H1 (cell line): ENCODE results near the gene RECK. TPM values are rescaled to one million over a fixed set of nuclear protein-coding genes. Genes with fewer than 3 reads are reported as not detected.

ENCODE experiments used
- CTCF ChIA-PET: fragments of 300-600 bp; sonication (Branson Sonifier 250); formaldehyde crosslinking; loops from one replicate; lab custom pipeline; 2021; ENCODE audit not compliant: partially characterized antibody; lab: Charles Lee
- POLR2A ChIA-PET: fragments of 300-600 bp; sonication (Branson Sonifier 250); formaldehyde crosslinking; loops from one replicate; lab custom pipeline; 2021; ENCODE audit warnings: inconsistent platforms; ENCODE audit not compliant: partially characterized antibody; lab: Charles Lee
- DNase-seq, 2 experiments: peaks; one replicate each; pipeline versions ENCODE4 v3.0.0 to v3.0.0-alpha.2; 2010 to 2022; ENCODE audit warnings: low spot score in 2 of 2, low read depth in 1 of 2, mixed read lengths in 1 of 2
- FAIRE-seq: peaks from 2 replicates; lab custom pipeline; 2011; peaks lifted over from hg19 to GRCh38; lab: Jason Lieb, UNC
- H2AFZ ChIP-seq: 2 replicates; pipeline ENCODE4 v1.8.1; 2012; ENCODE audit warnings: low read length, inconsistent platforms
- H2AK5ac ChIP-seq: 2 replicates; pipeline ENCODE4 v1.6.1; 2013; ENCODE audit warnings: low read depth, low read length
- H2BK120ac ChIP-seq: replicated peaks from 2 replicates; pipeline ENCODE3; 2013; ENCODE audit warnings: low read depth, low read length, inconsistent platforms
- H2BK12ac ChIP-seq: 2 replicates; pipeline ENCODE4 v1.6.1; 2013; ENCODE audit warnings: low read depth, low read length
- H2BK15ac ChIP-seq: 2 replicates; pipeline ENCODE4 v1.6.1; 2013; ENCODE audit warnings: low read length
- H2BK20ac ChIP-seq: 2 replicates; pipeline ENCODE4 v1.6.1; 2013; ENCODE audit warnings: low read length
- H2BK5ac ChIP-seq: 2 replicates; pipeline ENCODE4 v1.6.1; 2013; ENCODE audit warnings: low read depth, low read length
- H3K14ac ChIP-seq: 2 replicates; pipeline ENCODE4 v1.6.1; 2013; ENCODE audit warnings: inconsistent platforms; ENCODE audit not compliant: insufficient read length
- H3K18ac ChIP-seq: 2 replicates; pipeline ENCODE4 v1.6.1; 2013; ENCODE audit warnings: low read length; ENCODE audit errors: extremely low read depth
- H3K23ac ChIP-seq: 2 replicates; pipeline ENCODE4 v1.6.1; 2013; ENCODE audit warnings: inconsistent platforms; ENCODE audit not compliant: insufficient read length
- H3K23me2 ChIP-seq: 2 replicates; pipeline ENCODE4 v1.6.1; 2013; ENCODE audit warnings: low read depth, low read length
- H3K27ac ChIP-seq: 2 replicates; pipeline ENCODE4 v1.6.1; 2011; ENCODE audit warnings: low read depth, low read length, inconsistent platforms
- H3K27me3 ChIP-seq, 4 experiments: replicated peaks in 1 of 4; 1 replicate in 1 of 4; 2 replicates in 3 of 4; pipeline versions ENCODE4 v1.6.1 to v1.8.1; 2011 to 2013; ENCODE audit warnings: low read length in 3 of 4, mild to moderate bottlenecking in 3 of 4, inconsistent platforms in 2 of 4, mixed read lengths in 2 of 4, moderate library complexity in 1 of 4; ENCODE audit not compliant: control insufficient read depth in 3 of 4, insufficient read depth in 3 of 4; ENCODE audit errors: extremely low read depth in 1 of 4
- H3K36me3 ChIP-seq, 4 experiments: 2 replicates each; pipeline versions ENCODE4 v1.6.1 to v1.8.1; 2011 to 2013; ENCODE audit warnings: mild to moderate bottlenecking in 4 of 4, low read length in 3 of 4, moderate library complexity in 2 of 4, control low read depth in 1 of 4, inconsistent platforms in 1 of 4; ENCODE audit not compliant: insufficient read depth in 4 of 4, control insufficient read depth in 2 of 4
- H3K4ac ChIP-seq: replicated peaks from 2 replicates; pipeline ENCODE3; 2013; ENCODE audit warnings: low read length, low read depth, mixed read lengths, inconsistent platforms; ENCODE audit not compliant: insufficient read length
- H3K4me1 ChIP-seq, 4 experiments: replicated peaks in 1 of 4; 1 replicate in 1 of 4; 2 replicates in 3 of 4; pipeline versions ENCODE4 v1.6.1 to v1.8.1; 2011 to 2013; ENCODE audit warnings: low read length in 3 of 4, inconsistent platforms in 2 of 4, mixed read lengths in 1 of 4; ENCODE audit not compliant: insufficient read depth in 4 of 4, control insufficient read depth in 3 of 4
- H3K4me2 ChIP-seq, 2 experiments: 2 replicates each; pipeline versions ENCODE4 v1.6.1 to v1.8.1; 2011 to 2013; ENCODE audit warnings: low read depth in 2 of 2, low read length in 2 of 2, control low read depth in 1 of 2, inconsistent platforms in 1 of 2, mild to moderate bottlenecking in 1 of 2; ENCODE audit not compliant: insufficient read depth in 1 of 2
- H3K4me3 ChIP-seq, 4 experiments: fragments of 200-600, 300-600 bp in 1 of 4; sonication (generic), shearing (Covaris generic), sonication (Bioruptor Twin) in 1 of 4; 2 replicates each; pipeline versions ENCODE4 v1.5.1 to v1.8.1; 2011 to 2016; ENCODE audit warnings: low read length in 4 of 4, low read depth in 3 of 4, control low read depth in 2 of 4, inconsistent platforms in 2 of 4, mild to moderate bottlenecking in 2 of 4, mixed read lengths in 1 of 4, moderate library complexity in 1 of 4; ENCODE audit not compliant: insufficient read depth in 2 of 4; ENCODE audit errors: extremely low read depth in 1 of 4
- H3K56ac ChIP-seq: replicated peaks from 2 replicates; pipeline ENCODE3; 2013; ENCODE audit warnings: low read depth, mild to moderate bottlenecking, mixed read lengths, low read length, inconsistent platforms; ENCODE audit not compliant: insufficient read length
- H3K79me1 ChIP-seq: 2 replicates; pipeline ENCODE4 v1.6.1; 2013; ENCODE audit warnings: low read depth, low read length, control low read depth
- H3K79me2 ChIP-seq, 2 experiments: 2 replicates each; pipeline versions ENCODE4 v1.6.1 to v1.8.1; 2012 to 2013; ENCODE audit warnings: low read length in 2 of 2, mild to moderate bottlenecking in 2 of 2, inconsistent platforms in 1 of 2; ENCODE audit not compliant: insufficient read depth in 2 of 2, control insufficient read depth in 1 of 2
- H3K9ac ChIP-seq, 4 experiments: replicated peaks in 1 of 4; 1 replicate in 1 of 4; 2 replicates in 3 of 4; pipeline versions ENCODE4 v1.6.1 to v1.8.1; 2011 to 2013; ENCODE audit warnings: low read depth in 3 of 4, low read length in 3 of 4, control low read depth in 2 of 4, mild to moderate bottlenecking in 2 of 4, moderate library complexity in 2 of 4, inconsistent platforms in 1 of 4; ENCODE audit errors: extremely low read depth in 1 of 4
- H3K9me3 ChIP-seq, 2 experiments: 2 replicates each; pipeline versions ENCODE4 v1.6.1 to v1.8.1; 2012 to 2013; ENCODE audit warnings: mild to moderate bottlenecking in 2 of 2, moderate library complexity in 2 of 2, control low read depth in 1 of 2, inconsistent platforms in 1 of 2, low read depth in 1 of 2, low read length in 1 of 2, mixed read lengths in 1 of 2; ENCODE audit not compliant: insufficient read depth in 2 of 2
- H4K20me1 ChIP-seq, 2 experiments: replicated peaks in 1 of 2; 2 replicates each; pipeline versions ENCODE3 to v1.8.1; 2011 to 2013; ENCODE audit warnings: inconsistent platforms in 2 of 2, low read length in 2 of 2, mild to moderate bottlenecking in 1 of 2; ENCODE audit not compliant: insufficient read depth in 2 of 2, control insufficient read depth in 1 of 2
- H4K5ac ChIP-seq: 2 replicates; pipeline ENCODE4 v1.6.1; 2013; ENCODE audit warnings: low read length, low read depth, mixed read lengths, inconsistent platforms; ENCODE audit not compliant: insufficient read length
- H4K8ac ChIP-seq: 2 replicates; pipeline ENCODE4 v1.8.0; 2013; ENCODE audit warnings: mild to moderate bottlenecking, moderate library complexity, low read length, inconsistent platforms; ENCODE audit not compliant: insufficient read depth; ENCODE audit errors: extremely low read depth
- H4K91ac ChIP-seq: replicated peaks from 2 replicates; pipeline ENCODE3; 2013; ENCODE audit warnings: low read length, mixed read lengths, inconsistent platforms; ENCODE audit not compliant: insufficient read length
- ATF3 ChIP-seq: IDR thresholded peaks from 2 replicates; pipeline ENCODE4 v1.6.1; 2011; ENCODE audit warnings: low read depth, mild to moderate bottlenecking, low read length; ENCODE audit not compliant: insufficient read depth
- BACH1 ChIP-seq: IDR thresholded peaks from 2 replicates; pipeline ENCODE4 v1.6.1; 2012; ENCODE audit warnings: low read length, improper control_type of control experiment
- CHD2 ChIP-seq: IDR thresholded peaks from 2 replicates; pipeline ENCODE4 v1.6.1; 2012; ENCODE audit warnings: low read length, improper control_type of control experiment
- E2F6 ChIP-seq: IDR thresholded peaks from 2 replicates; pipeline ENCODE4 v1.6.1; 2012; ENCODE audit warnings: inconsistent platforms
- EZH2 ChIP-seq: fragments of 200-600 bp; sonication (generic); IDR thresholded peaks from 2 replicates; pipeline ENCODE4 v1.7.1; 2012; ENCODE audit warnings: low read depth, mild to moderate bottlenecking, moderate library complexity, low read length, inconsistent platforms; ENCODE audit not compliant: severe bottlenecking
- MAFK ChIP-seq: IDR thresholded peaks from 2 replicates; pipeline ENCODE4 v1.6.1; 2012; ENCODE audit warnings: low read depth, mild to moderate bottlenecking, improper control_type of control experiment, low read length
- PHF8 ChIP-seq: fragments of 200-600 bp; sonication (generic); conservative IDR thresholded peaks from 2 replicates; pipeline ENCODE4 v1.7.1; 2012; ENCODE audit warnings: low read depth, mild to moderate bottlenecking, inconsistent platforms, low read length, moderate library complexity
- RFX5 ChIP-seq: IDR thresholded peaks from 2 replicates; pipeline ENCODE4 v1.6.1; 2011; ENCODE audit warnings: low read depth, low read length, improper control_type of control experiment, borderline replicate concordance
- SIN3A ChIP-seq, 2 experiments: IDR thresholded peaks in 1 of 2; conservative IDR thresholded peaks in 1 of 2; 2 replicates each; pipeline ENCODE4 v1.6.1; 2011 to 2012; ENCODE audit warnings: low read length in 2 of 2, improper control_type of control experiment in 1 of 2, low read depth in 1 of 2, mild to moderate bottlenecking in 1 of 2
- TAF7 ChIP-seq: optimal IDR thresholded peaks from 2 replicates; pipeline ENCODE3; 2011; ENCODE audit warnings: low read depth, mild to moderate bottlenecking, inconsistent platforms, low read length, moderate library complexity, borderline replicate concordance
- USF2 ChIP-seq: IDR thresholded peaks from 2 replicates; pipeline ENCODE4 v1.6.1; 2011; ENCODE audit warnings: low read length, improper control_type of control experiment
- YY1 ChIP-seq: IDR thresholded peaks from 2 replicates; pipeline ENCODE4 v1.6.1; 2011; ENCODE audit warnings: low read depth, mild to moderate bottlenecking, low read length
- WGBS, 2 experiments: shearing (Covaris generic) in 1 of 2; methylation state at CpG; one replicate each; pipeline versions ENCODE4 v1.1.6 to v1.1.7; 2013 to 2015; ENCODE audit warnings: low lambda C conversion rate in 2 of 2, mixed read lengths in 2 of 2, inconsistent platforms in 1 of 2, low coverage in 1 of 2, missing lambda C conversion rate in 1 of 2; ENCODE audit not compliant: insufficient replicate concordance in 2 of 2, insufficient coverage in 1 of 2, insufficient read length in 1 of 2; ENCODE audit errors: extremely low coverage in 1 of 2, missing lambda C conversion rate in 1 of 2; 5-methylcytosine and 5-hydroxymethylcytosine counted together
- polyA plus RNA-seq, 7 experiments: library from polyadenylated mRNA; depleted of rRNA in 3 of 7; stranded (reverse) in 5 of 7; unstranded in 2 of 7; fragments of >200 nt in 5 of 7; fragments of 200-250 nt in 2 of 7; gene quantifications; 1 replicate in 5 of 7; 2 replicates in 1 of 7; 4 replicates in 1 of 7; pipeline versions ENCODE4 v1.2.1 to v1.2.3, GENCODE V29; 2011 to 2013; ENCODE audit warnings: missing spikeins in 2 of 7, mixed read lengths in 2 of 7
- total RNA-seq: library from RNA; stranded (reverse); fragmentation: NEBNext Ultra II Directional; extraction: Animal tissue kit (Norgen Biotek cat#: 25700); gene quantifications from 2 replicates; pipeline ENCODE4 v1.2.1, GENCODE V29; 2021

RECK gene
- total and polyA plus RNA-seq, 2 of the 8 experiments (the other 6 are each of a cell fraction or from before 2014, with no cell fraction given) = 5.4 to 9.8 TPM

GRCh38 chr9:36120705-36121104 lies 84.0 kb downstream of the RECK start:
- Histone ChIP-seq H3K27me3 (no peaks in the 10 kb centered on the region), H2BK120ac (no peak overlapping the region), H2BK15ac (no peak overlapping the region), H4K8ac (no peak overlapping the region), H3K4ac (no peak overlapping the region), H3K4me1 (no peaks in the 10 kb centered on the region), H4K91ac (no peak overlapping the region), H2BK5ac (no peak overlapping the region), H2AFZ (no peak overlapping the region), H2BK20ac (no peak overlapping the region), H3K18ac (no peak overlapping the region), H2AK5ac (no peak overlapping the region), H3K36me3 (peaks cover 0 to 5% (median 0%) of the 10 kb centered on the region in 4 experiments; a peak in 2 of 8 replicates), H4K20me1 (no peaks in the 10 kb centered on the region), H3K56ac (no peak overlapping the region), H2BK12ac (no peak overlapping the region), H3K79me1 (no peaks in the 10 kb centered on the region), H3K27ac (no peak overlapping the region), H3K23ac (no peak overlapping the region), H3K23me2 (no peaks in the 10 kb centered on the region), H3K9ac (no peak overlapping the region), H3K14ac (no peak overlapping the region), H3K4me2 (no peak overlapping the region), H3K9me3 (no peaks in the 10 kb centered on the region), H3K4me3 (no peak overlapping the region), H3K79me2 (no peaks in the 10 kb centered on the region), H4K5ac (no peak overlapping the region)
- no peak for DNase-seq
- ChIA-PET CTCF (interaction anchor here (1.1 kb wide), 1 partner anchor 110 kb away, joined by 3 read pairs; no protein-coding TSS in a partner anchor), POLR2A (no interaction called here)
- FAIRE-seq = no peak
- WGBS, 2 experiments = 74% methylated on average over 4 of the region's 4 CpGs; no CpG with 5 or more reads in 1 of the 2 experiments
- TF ChIP-seq YY1 (no peak), MAFK (no peak), TAF7 (no peak), USF2 (no peak), PHF8 (no peak), RFX5 (no peak), ATF3 (no peak), BACH1 (no peak), EZH2 (no peak), SIN3A (conservative IDR thresholded peaks at IDR 0.05 in 1 of 2, IDR thresholded peaks at IDR 0.05 in 1 of 2; ENCODE audit: low read depth in 1 of 2, low read length in 2 of 2) (no peak), CHD2 (no peak), E2F6 (no peak)
